ENCODE data around the gene UEVLD. TPM values are rescaled to one million over a fixed set of nuclear protein-coding genes. Genes with fewer than 3 reads are reported as not detected.

The UEVLD gene
- total RNA-seq, 1 donor from 2014 or later: 24.5 TPM

- Mint-ChIP-seq H3K36me3 (ENCODE audit: unreplicated experiment) (peaks cover 14% of the 10 kb centered on the region), H3K27me3 (ENCODE audit: unreplicated experiment) (no peaks in the 10 kb centered on the region), H3K9me3 (ENCODE audit: unreplicated experiment) (no peaks in the 10 kb centered on the region), H3K4me3 (ENCODE audit: unreplicated experiment) (no peak overlapping the region), H3K4me1 (ENCODE audit: unreplicated experiment) (peaks cover 34% of the 10 kb centered on the region), H3K27ac (ENCODE audit: unreplicated experiment) (no peak overlapping the region)
- DNase-seq (ENCODE audit: extremely low spot score, unreplicated experiment): no peak
- no peak for TF ChIP-seq CTCF (IDR thresholded peaks at IDR 0.05)
Observed at GRCh38 chr11:18524248-18524647, 64.3 kb downstream of the UEVLD start.

GRCh38 chr11:18523084-18523483 lies 65.5 kb downstream of the UEVLD start:
- H3K4me3 Mint-ChIP-seq (ENCODE audit: unreplicated experiment): no peak overlapping the region
- no peak for DNase-seq (ENCODE audit: extremely low spot score, unreplicated experiment)
- no peaks in the 10 kb centered on the region for H3K27me3 Mint-ChIP-seq (ENCODE audit: unreplicated experiment)
- H3K9me3 Mint-ChIP-seq (ENCODE audit: unreplicated experiment): no peaks in the 10 kb centered on the region
- peaks cover 14% of the 10 kb centered on the region for H3K36me3 Mint-ChIP-seq (ENCODE audit: unreplicated experiment)
- no peak overlapping the region for H3K27ac Mint-ChIP-seq (ENCODE audit: unreplicated experiment)
- H3K4me1 Mint-ChIP-seq (ENCODE audit: unreplicated experiment): peaks cover 31% of the 10 kb centered on the region
- TF ChIP-seq CTCF (IDR thresholded peaks at IDR 0.05): no peak

- no peaks in the 10 kb centered on the region for H3K9me3 Mint-ChIP-seq (ENCODE audit: unreplicated experiment)
- no peak for DNase-seq (ENCODE audit: extremely low spot score, unreplicated experiment)
Observed at GRCh38 chr11:18522388-18522787, 66.1 kb downstream of the UEVLD start.

GRCh38 chr11:18521122-18521521 lies 67.4 kb downstream of the UEVLD start:
- Mint-ChIP-seq H3K4me3 (ENCODE audit: unreplicated experiment) (no peak overlapping the region), H3K27me3 (ENCODE audit: unreplicated experiment) (no peaks in the 10 kb centered on the region)

More at GRCh38 chr11:18522388-18522787, 66.1 kb downstream of the UEVLD start:
- H3K4me3 Mint-ChIP-seq (ENCODE audit: unreplicated experiment): no peak overlapping the region
- TF ChIP-seq CTCF (IDR thresholded peaks at IDR 0.05): no peak
- H3K4me1 Mint-ChIP-seq (ENCODE audit: unreplicated experiment): peaks cover 25% of the 10 kb centered on the region
- peaks cover 14% of the 10 kb centered on the region for H3K36me3 Mint-ChIP-seq (ENCODE audit: unreplicated experiment)
- H3K27me3 Mint-ChIP-seq (ENCODE audit: unreplicated experiment): no peaks in the 10 kb centered on the region
- no peak overlapping the region for H3K27ac Mint-ChIP-seq (ENCODE audit: unreplicated experiment)

GRCh38 chr11:18502352-18502751 lies 86.2 kb downstream of the UEVLD start:
- DNase-seq (ENCODE audit: extremely low spot score, unreplicated experiment): no peak
- no peak for TF ChIP-seq CTCF (IDR thresholded peaks at IDR 0.05)
- Mint-ChIP-seq H3K4me1 (ENCODE audit: unreplicated experiment) (no peaks in the 10 kb centered on the region), H3K36me3 (ENCODE audit: unreplicated experiment) (peaks cover 69% of the 10 kb centered on the region), H3K27ac (ENCODE audit: unreplicated experiment) (no peak overlapping the region), H3K9me3 (ENCODE audit: unreplicated experiment) (peaks cover 5% of the 10 kb centered on the region), H3K4me3 (ENCODE audit: unreplicated experiment) (no peak overlapping the region), H3K27me3 (ENCODE audit: unreplicated experiment) (no peaks in the 10 kb centered on the region)

More at GRCh38 chr11:18521122-18521521, 67.4 kb downstream of the UEVLD start:
- H3K4me1 Mint-ChIP-seq (ENCODE audit: unreplicated experiment): peaks cover 21% of the 10 kb centered on the region
- TF ChIP-seq CTCF (IDR thresholded peaks at IDR 0.05): no peak
- no peak for DNase-seq (ENCODE audit: extremely low spot score, unreplicated experiment)
- H3K9me3 Mint-ChIP-seq (ENCODE audit: unreplicated experiment): no peaks in the 10 kb centered on the region
- peaks cover 17% of the 10 kb centered on the region for H3K36me3 Mint-ChIP-seq (ENCODE audit: unreplicated experiment)
- H3K27ac Mint-ChIP-seq (ENCODE audit: unreplicated experiment): no peak overlapping the region
